Mesendoderm (in vitro differentiated cells): ENCODE results near the gene KIRREL2. TPM values are rescaled to one million over a fixed set of nuclear protein-coding genes. Genes with fewer than 3 reads are reported as not detected.

Experiments used
- DNase-seq: peaks from one replicate; pipeline ENCODE4 v3.0.0; 2013
- H2AK5ac ChIP-seq: 2 replicates; pipeline ENCODE4 v1.6.1; 2013; ENCODE audit warnings: low read length, inconsistent platforms
- H2BK120ac ChIP-seq: 2 replicates; pipeline ENCODE4 v1.6.1; 2013; ENCODE audit warnings: low read depth, mild to moderate bottlenecking, low read length, moderate library complexity, mixed read lengths
- H2BK15ac ChIP-seq: replicated peaks from 2 replicates; pipeline ENCODE4 v1.6.1; 2013; ENCODE audit warnings: low read depth, mild to moderate bottlenecking, moderate library complexity
- H2BK5ac ChIP-seq: 2 replicates; pipeline ENCODE4 v1.6.1; 2013; ENCODE audit warnings: low read length, inconsistent platforms
- H3K18ac ChIP-seq: 2 replicates; pipeline ENCODE4 v1.6.1; 2013; ENCODE audit warnings: mild to moderate bottlenecking, low read length, mixed read lengths
- H3K23ac ChIP-seq: one replicate; pipeline ENCODE4 v1.6.1; 2013; ENCODE audit warnings: low read length
- H3K27ac ChIP-seq: 2 replicates; pipeline ENCODE4 v1.5.1; 2013; ENCODE audit warnings: low read depth, mild to moderate bottlenecking, inconsistent platforms, low read length, moderate library complexity
- H3K27me3 ChIP-seq: 2 replicates; pipeline ENCODE4 v1.6.1; 2013; ENCODE audit warnings: low read length, control low read depth, mild to moderate bottlenecking, inconsistent platforms; ENCODE audit not compliant: insufficient read depth, poor library complexity
- H3K36me3 ChIP-seq: 2 replicates; pipeline ENCODE4 v1.6.1; 2013; ENCODE audit warnings: low read length, inconsistent platforms; ENCODE audit not compliant: control insufficient read depth, insufficient read depth
- H3K4ac ChIP-seq: one replicate; pipeline ENCODE4 v1.6.1; 2013; ENCODE audit warnings: low read depth, mild to moderate bottlenecking, low read length, moderate library complexity
- H3K4me1 ChIP-seq: 2 replicates; pipeline ENCODE4 v1.6.1; 2013; ENCODE audit warnings: low read depth, low read length, inconsistent platforms; ENCODE audit not compliant: control insufficient read depth
- H3K4me2 ChIP-seq: 2 replicates; pipeline ENCODE4 v1.6.1; 2013; ENCODE audit warnings: low read length
- H3K4me3 ChIP-seq: 2 replicates; pipeline ENCODE4 v1.5.1; 2013; ENCODE audit warnings: mild to moderate bottlenecking, low read length
- H3K56ac ChIP-seq: one replicate; pipeline ENCODE4 v1.6.1; 2013; ENCODE audit warnings: low read length
- H3K79me1 ChIP-seq: 2 replicates; pipeline ENCODE4 v1.6.1; 2013; ENCODE audit warnings: low read length, inconsistent platforms
- H3K79me2 ChIP-seq: 2 replicates; pipeline ENCODE4 v1.6.1; 2013; ENCODE audit warnings: mild to moderate bottlenecking, low read length; ENCODE audit not compliant: control insufficient read depth, insufficient read depth
- H3K9ac ChIP-seq: 2 replicates; pipeline ENCODE4 v1.6.1; 2013; ENCODE audit warnings: low read length, inconsistent platforms
- H4K5ac ChIP-seq: one replicate; pipeline ENCODE4 v1.6.1; 2013; ENCODE audit warnings: low read length
- H4K8ac ChIP-seq: one replicate; pipeline ENCODE4 v1.6.1; 2013; ENCODE audit warnings: low read depth, mild to moderate bottlenecking, control low read depth, low read length, moderate library complexity
- WGBS: extraction: QIAGEN DNeasy Blood & Tissue Kit; methylation state at CpG from one replicate; pipeline ENCODE4 v1.1.7; 2013; ENCODE audit warnings: low lambda C conversion rate, missing lambda C conversion rate; ENCODE audit not compliant: insufficient coverage; ENCODE audit errors: extremely low coverage; 5-methylcytosine and 5-hydroxymethylcytosine counted together
- small RNA-seq: library from polyadenylated mRNA; stranded (forward); fragments of <200 nt; extraction: miRNeasy Mini kit (QIAGEN cat#:217004); gene quantifications from one replicate; pipeline ENCODE3, GENCODE V24; 2013; ENCODE audit not compliant: insufficient read depth

Gene KIRREL2

GRCh38 chr19:35911173-35911572, 54.5 kb downstream of the KIRREL2 start:
- H3K4ac ChIP-seq: no peak overlapping the region
- WGBS: no CpG with 5 or more reads among the region's 3 CpGs
- H3K4me3 ChIP-seq: no peak overlapping the region
- no peak overlapping the region for H3K56ac ChIP-seq
- no peaks in the 10 kb centered on the region for H3K79me2 ChIP-seq
- H3K79me1 ChIP-seq: no peaks in the 10 kb centered on the region
- DNase-seq: peak; percentile 23
- no peak overlapping the region for H3K9ac ChIP-seq
- no peak overlapping the region for H2BK5ac ChIP-seq
- H3K36me3 ChIP-seq: no peaks in the 10 kb centered on the region
- no peak overlapping the region for H2BK120ac ChIP-seq
- H4K5ac ChIP-seq: no peak overlapping the region
- no peak overlapping the region for H3K18ac ChIP-seq
- H2BK15ac ChIP-seq: no peak overlapping the region
- H2AK5ac ChIP-seq: no peak overlapping the region
- peaks cover 2% of the 10 kb centered on the region for H3K4me1 ChIP-seq
- no peak overlapping the region for H3K27ac ChIP-seq
- H4K8ac ChIP-seq: no peak overlapping the region
- H3K27me3 ChIP-seq: no peaks in the 10 kb centered on the region
- H3K23ac ChIP-seq: no peak overlapping the region
- no peak overlapping the region for H3K4me2 ChIP-seq

GRCh38 chr19:35911790-35912189, 55.1 kb downstream of the KIRREL2 start:
- Histone ChIP-seq H3K56ac (no peak overlapping the region), H4K8ac (no peak overlapping the region), H3K4me2 (no peak overlapping the region), H4K5ac (no peak overlapping the region), H3K27me3 (no peaks in the 10 kb centered on the region), H2AK5ac (no peak overlapping the region), H3K4ac (no peak overlapping the region), H3K79me2 (no peaks in the 10 kb centered on the region), H3K4me1 (peaks cover 2% of the 10 kb centered on the region), H3K27ac (no peak overlapping the region), H3K36me3 (no peaks in the 10 kb centered on the region), H2BK15ac (no peak overlapping the region), H3K4me3 (no peak overlapping the region), H3K18ac (no peak overlapping the region), H3K23ac (no peak overlapping the region), H3K9ac (no peak overlapping the region), H2BK5ac (no peak overlapping the region), H3K79me1 (no peaks in the 10 kb centered on the region), H2BK120ac (no peak overlapping the region)
- no CpG with 5 or more reads among the region's 5 CpGs for WGBS
- DNase-seq: no peak

GRCh38 chr19:35913589-35913988, 56.9 kb downstream of the KIRREL2 start:
- Histone ChIP-seq H3K9ac (no peak overlapping the region), H3K27ac (no peak overlapping the region), H3K4me3 (no peak overlapping the region), H3K4me2 (no peak overlapping the region), H2BK15ac (no peak overlapping the region), H2AK5ac (no peak overlapping the region), H3K27me3 (no peaks in the 10 kb centered on the region), H2BK120ac (no peak overlapping the region), H3K79me1 (no peaks in the 10 kb centered on the region), H3K79me2 (no peaks in the 10 kb centered on the region), H3K36me3 (no peaks in the 10 kb centered on the region), H3K18ac (no peak overlapping the region), H3K4me1 (no peaks in the 10 kb centered on the region), H3K23ac (no peak overlapping the region), H4K8ac (no peak overlapping the region), H2BK5ac (no peak overlapping the region), H4K5ac (no peak overlapping the region), H3K4ac (no peak overlapping the region), H3K56ac (no peak overlapping the region)
- no peak for DNase-seq
- no CpG with 5 or more reads among the region's 7 CpGs for WGBS

- Histone ChIP-seq H3K4me3 (no peak overlapping the region), H3K18ac (no peak overlapping the region), H2BK120ac (no peak overlapping the region), H2AK5ac (no peak overlapping the region), H4K8ac (no peak overlapping the region), H2BK5ac (no peak overlapping the region), H3K4ac (no peak overlapping the region), H2BK15ac (no peak overlapping the region), H3K4me2 (no peak overlapping the region), H3K79me1 (no peaks in the 10 kb centered on the region), H3K9ac (no peak overlapping the region), H3K27ac (no peak overlapping the region), H4K5ac (no peak overlapping the region), H3K36me3 (no peaks in the 10 kb centered on the region), H3K27me3 (no peaks in the 10 kb centered on the region), H3K56ac (no peak overlapping the region), H3K23ac (no peak overlapping the region), H3K79me2 (no peaks in the 10 kb centered on the region), H3K4me1 (no peaks in the 10 kb centered on the region)
- DNase-seq: no peak
- no CpG with 5 or more reads among the region's 3 CpGs for WGBS
Measured at GRCh38 chr19:35915443-35915842, 58.7 kb downstream of the KIRREL2 start.

Small RNA genes lying within 50 kb of the gene (small RNA-seq; reads per million reads assigned to genes)
- not detected for gene RN7SL402P
